ENCODE data around the gene TGM6.

TGM6 gene

DNA sequence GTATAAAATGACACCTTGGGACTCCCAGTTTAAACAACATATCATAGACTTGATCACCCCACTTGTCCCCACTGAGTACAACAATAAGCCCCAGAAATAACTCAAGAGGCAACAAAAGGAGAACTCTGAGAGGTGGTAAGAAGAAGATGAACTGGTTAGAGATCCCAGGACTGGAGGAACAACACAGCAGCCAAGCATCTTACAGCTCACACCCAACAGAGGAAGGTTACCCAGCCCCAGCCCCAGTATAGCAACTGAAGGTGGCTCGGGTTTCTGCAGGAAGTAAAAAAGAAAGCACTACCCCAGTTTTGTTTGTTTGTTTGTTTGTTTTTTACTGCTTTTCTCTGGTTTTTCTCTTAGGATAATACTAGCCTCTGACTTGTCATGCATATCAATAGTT lies 17.1 kb upstream of the TGM6 start:
- Histone ChIP-seq H3K4me3 (ENCODE audit: low read length, poor library complexity, severe bottlenecking) (no peak overlapping the region), H3K36me3 (ENCODE audit: insufficient read depth, low read length) (no peaks in the 10 kb centered on the region), H3K4me1 (ENCODE audit: insufficient read depth, low read length, poor library complexity, severe bottlenecking) (no peaks in the 10 kb centered on the region), H4K20me1 (ENCODE audit: insufficient read depth, low read length, poor library complexity, severe bottlenecking) (no peaks in the 10 kb centered on the region), H3K9me3 (ENCODE audit: insufficient read depth, low read depth, low read length) (peaks cover 11% of the 10 kb centered on the region; the same call in 1 of the 2 replicates), H3K4me2 (ENCODE audit: low read depth, low read length, poor library complexity, severe bottlenecking) (no peak overlapping the region), H3K9me2 (replicated peaks; ENCODE audit: low read depth, low read length) (no peaks in the 10 kb centered on the region), H3F3A (ENCODE audit: low read depth) (no peaks in the 10 kb centered on the region), H3K79me2 (ENCODE audit: insufficient read depth, low read length) (no peaks in the 10 kb centered on the region), H3K9ac (ENCODE audit: low read depth, low read length, poor library complexity, severe bottlenecking) (no peak overlapping the region), H2AFZ (ENCODE audit: low read length) (no peak overlapping the region), H3K27me3 (ENCODE audit: insufficient read depth, low read length, poor library complexity, severe bottlenecking) (no peaks in the 10 kb centered on the region)
- TF ChIP-seq, protein P1, sequence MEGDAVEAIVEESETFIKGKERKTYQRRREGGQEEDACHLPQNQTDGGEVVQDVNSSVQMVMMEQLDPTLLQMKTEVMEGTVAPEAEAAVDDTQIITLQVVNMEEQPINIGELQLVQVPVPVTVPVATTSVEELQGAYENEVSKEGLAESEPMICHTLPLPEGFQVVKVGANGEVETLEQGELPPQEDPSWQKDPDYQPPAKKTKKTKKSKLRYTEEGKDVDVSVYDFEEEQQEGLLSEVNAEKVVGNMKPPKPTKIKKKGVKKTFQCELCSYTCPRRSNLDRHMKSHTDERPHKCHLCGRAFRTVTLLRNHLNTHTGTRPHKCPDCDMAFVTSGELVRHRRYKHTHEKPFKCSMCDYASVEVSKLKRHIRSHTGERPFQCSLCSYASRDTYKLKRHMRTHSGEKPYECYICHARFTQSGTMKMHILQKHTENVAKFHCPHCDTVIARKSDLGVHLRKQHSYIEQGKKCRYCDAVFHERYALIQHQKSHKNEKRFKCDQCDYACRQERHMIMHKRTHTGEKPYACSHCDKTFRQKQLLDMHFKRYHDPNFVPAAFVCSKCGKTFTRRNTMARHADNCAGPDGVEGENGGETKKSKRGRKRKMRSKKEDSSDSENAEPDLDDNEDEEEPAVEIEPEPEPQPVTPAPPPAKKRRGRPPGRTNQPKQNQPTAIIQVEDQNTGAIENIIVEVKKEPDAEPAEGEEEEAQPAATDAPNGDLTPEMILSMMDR (conservative IDR thresholded peaks at IDR 0.05; ENCODE audit: low read length), result no peak
- no peak for TF ChIP-seq EZH2phosphoT487 (IDR thresholded peaks at IDR 0.05; ENCODE audit: borderline replicate concordance)

DNA sequence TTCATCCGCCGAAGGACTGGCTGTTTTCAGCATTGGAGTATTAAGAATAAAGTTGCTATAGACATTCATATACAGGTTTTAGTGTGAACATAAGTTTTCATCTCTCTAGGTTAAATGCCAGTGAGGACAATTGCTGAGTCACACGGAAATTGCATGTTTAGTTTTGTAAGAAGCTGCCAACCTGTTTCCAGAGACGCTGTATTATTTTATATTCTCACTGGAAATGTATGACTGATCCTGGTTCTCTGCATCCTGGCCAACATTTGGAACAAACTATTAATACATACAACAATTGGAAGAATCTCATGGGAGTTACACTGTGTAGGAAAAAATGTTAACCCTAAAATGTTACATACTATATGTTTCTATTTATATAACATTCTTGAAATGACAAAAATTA lies 16.7 kb upstream of the TGM6 start:
- no peak overlapping the region for H2AFZ ChIP-seq (ENCODE audit: low read length)
- no peak overlapping the region for H3K4me2 ChIP-seq (ENCODE audit: low read depth, low read length, poor library complexity, severe bottlenecking)
- peaks cover 11% of the 10 kb centered on the region; the same call in 1 of the 2 replicates for H3K9me3 ChIP-seq (ENCODE audit: insufficient read depth, low read depth, low read length)
- H3K9me2 ChIP-seq (replicated peaks; ENCODE audit: low read depth, low read length), result no peaks in the 10 kb centered on the region
- H3K79me2 ChIP-seq (ENCODE audit: insufficient read depth, low read length), result no peaks in the 10 kb centered on the region
- H4K20me1 ChIP-seq (ENCODE audit: insufficient read depth, low read length, poor library complexity, severe bottlenecking), result no peaks in the 10 kb centered on the region
- H3K36me3 ChIP-seq (ENCODE audit: insufficient read depth, low read length), result no peaks in the 10 kb centered on the region
- H3K27me3 ChIP-seq (ENCODE audit: insufficient read depth, low read length, poor library complexity, severe bottlenecking), result no peaks in the 10 kb centered on the region
- no peaks in the 10 kb centered on the region for H3K4me1 ChIP-seq (ENCODE audit: insufficient read depth, low read length, poor library complexity, severe bottlenecking)
- TF ChIP-seq, protein P1 (conservative IDR thresholded peaks at IDR 0.05; ENCODE audit: low read length), result no peak
- no peak for TF ChIP-seq EZH2phosphoT487 (IDR thresholded peaks at IDR 0.05; ENCODE audit: borderline replicate concordance)
- H3F3A ChIP-seq (ENCODE audit: low read depth), result no peaks in the 10 kb centered on the region
- H3K4me3 ChIP-seq (ENCODE audit: low read length, poor library complexity, severe bottlenecking), result no peak overlapping the region
- no peak overlapping the region for H3K9ac ChIP-seq (ENCODE audit: low read depth, low read length, poor library complexity, severe bottlenecking)

DNA sequence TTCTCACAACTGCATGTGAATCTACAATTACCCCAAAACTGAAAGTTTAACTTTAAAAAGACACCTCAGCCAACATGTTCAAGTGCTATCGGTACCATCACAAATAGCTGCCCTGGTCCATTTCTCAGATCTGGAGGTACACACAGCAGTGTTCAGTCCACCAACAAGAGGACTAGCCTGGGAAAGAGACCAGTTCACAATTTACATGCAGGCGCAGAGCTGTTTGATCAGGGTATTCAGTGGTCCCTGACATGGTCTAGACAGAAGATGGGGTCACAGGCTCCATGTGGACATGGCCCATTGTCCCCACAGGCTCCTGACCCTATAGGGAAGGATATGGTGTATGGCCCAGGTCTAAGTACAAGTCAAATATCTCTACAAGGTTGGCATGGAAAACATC lies 15.6 kb upstream of the TGM6 start:
- H3K27me3 ChIP-seq (ENCODE audit: insufficient read depth, low read length, poor library complexity, severe bottlenecking), result no peaks in the 10 kb centered on the region
- no peaks in the 10 kb centered on the region for H3F3A ChIP-seq (ENCODE audit: low read depth)
- no peaks in the 10 kb centered on the region for H3K9me2 ChIP-seq (replicated peaks; ENCODE audit: low read depth, low read length)
- no peak overlapping the region for H3K4me2 ChIP-seq (ENCODE audit: low read depth, low read length, poor library complexity, severe bottlenecking)
- no peaks in the 10 kb centered on the region for H3K79me2 ChIP-seq (ENCODE audit: insufficient read depth, low read length)
- H3K4me3 ChIP-seq (ENCODE audit: low read length, poor library complexity, severe bottlenecking), result no peak overlapping the region
- H3K9me3 ChIP-seq (ENCODE audit: insufficient read depth, low read depth, low read length), result peaks cover 11% of the 10 kb centered on the region; the same call in 1 of the 2 replicates
- no peak for TF ChIP-seq EZH2phosphoT487 (IDR thresholded peaks at IDR 0.05; ENCODE audit: borderline replicate concordance)
- TF ChIP-seq, protein P1 (conservative IDR thresholded peaks at IDR 0.05; ENCODE audit: low read length), result no peak
- H2AFZ ChIP-seq (ENCODE audit: low read length), result no peak overlapping the region
- H3K36me3 ChIP-seq (ENCODE audit: insufficient read depth, low read length), result no peaks in the 10 kb centered on the region
- no peaks in the 10 kb centered on the region for H3K4me1 ChIP-seq (ENCODE audit: insufficient read depth, low read length, poor library complexity, severe bottlenecking)
- no peak overlapping the region for H3K9ac ChIP-seq (ENCODE audit: low read depth, low read length, poor library complexity, severe bottlenecking)
- no peaks in the 10 kb centered on the region for H4K20me1 ChIP-seq (ENCODE audit: insufficient read depth, low read length, poor library complexity, severe bottlenecking)

Data from Loucy (cell line).